ENCODE results near the gene PPP2R3B.

DNA sequence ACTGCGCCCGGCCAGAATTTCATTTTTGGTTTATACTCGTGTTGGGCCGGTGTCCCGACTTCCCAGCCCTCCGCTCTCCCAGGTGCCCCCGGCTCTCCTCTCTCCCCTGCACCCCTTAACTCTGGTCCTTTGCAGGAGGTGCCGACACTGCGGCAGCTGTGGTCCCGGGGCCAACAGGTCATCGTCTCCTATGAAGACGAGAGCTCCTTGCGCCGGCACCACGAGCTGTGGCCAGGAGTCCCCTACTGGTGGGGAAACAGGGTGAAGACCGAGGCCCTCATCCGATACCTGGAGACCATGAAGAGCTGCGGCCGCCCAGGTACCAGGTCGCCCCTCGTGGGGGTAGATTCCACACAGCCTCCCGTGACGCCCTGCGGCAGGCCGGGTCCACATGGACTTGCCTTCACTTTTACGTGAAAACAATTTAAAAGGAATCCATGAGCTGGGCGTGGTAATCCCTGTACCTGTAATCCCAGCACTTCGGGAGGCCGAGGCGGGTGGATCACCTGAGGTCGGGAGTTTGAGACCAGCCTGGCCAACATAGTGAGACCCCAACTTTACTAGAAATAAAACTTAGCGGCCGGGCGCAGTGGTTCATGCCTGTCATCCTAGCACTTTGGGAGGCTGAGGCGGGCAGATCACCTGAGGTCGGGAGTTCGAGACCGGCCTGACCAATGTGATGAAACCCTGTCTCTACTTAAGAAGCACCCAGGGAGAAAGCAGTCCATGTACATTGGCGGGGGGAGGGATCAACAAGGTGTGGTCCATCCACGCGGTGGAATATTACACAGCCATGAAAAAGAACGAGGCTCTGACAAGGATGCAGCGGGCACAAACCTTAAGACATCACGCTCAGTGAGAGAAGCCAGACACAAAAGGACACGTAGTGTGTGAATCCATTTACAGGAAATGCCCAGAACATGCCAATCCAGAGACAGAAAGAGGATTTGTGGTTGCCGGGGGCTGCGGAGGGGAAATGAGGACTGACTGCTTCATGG lies 93.5 kb downstream of the PPP2R3B start:
- TF ChIP-seq, protein P1, sequence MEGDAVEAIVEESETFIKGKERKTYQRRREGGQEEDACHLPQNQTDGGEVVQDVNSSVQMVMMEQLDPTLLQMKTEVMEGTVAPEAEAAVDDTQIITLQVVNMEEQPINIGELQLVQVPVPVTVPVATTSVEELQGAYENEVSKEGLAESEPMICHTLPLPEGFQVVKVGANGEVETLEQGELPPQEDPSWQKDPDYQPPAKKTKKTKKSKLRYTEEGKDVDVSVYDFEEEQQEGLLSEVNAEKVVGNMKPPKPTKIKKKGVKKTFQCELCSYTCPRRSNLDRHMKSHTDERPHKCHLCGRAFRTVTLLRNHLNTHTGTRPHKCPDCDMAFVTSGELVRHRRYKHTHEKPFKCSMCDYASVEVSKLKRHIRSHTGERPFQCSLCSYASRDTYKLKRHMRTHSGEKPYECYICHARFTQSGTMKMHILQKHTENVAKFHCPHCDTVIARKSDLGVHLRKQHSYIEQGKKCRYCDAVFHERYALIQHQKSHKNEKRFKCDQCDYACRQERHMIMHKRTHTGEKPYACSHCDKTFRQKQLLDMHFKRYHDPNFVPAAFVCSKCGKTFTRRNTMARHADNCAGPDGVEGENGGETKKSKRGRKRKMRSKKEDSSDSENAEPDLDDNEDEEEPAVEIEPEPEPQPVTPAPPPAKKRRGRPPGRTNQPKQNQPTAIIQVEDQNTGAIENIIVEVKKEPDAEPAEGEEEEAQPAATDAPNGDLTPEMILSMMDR (IDR thresholded peaks at IDR 0.05), result no peak
- no peak for TF ChIP-seq POLR2A (IDR thresholded peaks at IDR 0.05)
